Body of pancreas (tissue), 4 donors: ENCODE data around the gene SBF2. TPM values are rescaled to one million over a fixed set of nuclear protein-coding genes. Genes with fewer than 3 reads are reported as not detected.
A peak's percentile ranks its signal among the peaks of the same experiment; 100 is the strongest.

ENCODE experiments used
- ATAC-seq: fragments of 150-250 bp; one replicate; pipeline ENCODE4 v1.9.1; 2016
- DNase-seq, 4 donors: peaks; one replicate each; pipeline ENCODE4 v3.0.0-alpha.2; 2019
- H3K27ac ChIP-seq, 4 donors: fragments of 200-600 bp; sonication (generic); 1 replicate in 3 of 4; 2 replicates in 1 of 4; pipeline versions ENCODE4 v1.5.1 to v1.6.1; 2016 to 2019; ENCODE audit warnings: mild to moderate bottlenecking in 1 of 4, mixed read lengths in 1 of 4, moderate library complexity in 1 of 4
- H3K27me3 ChIP-seq, 2 donors: fragments of 200-600 bp; sonication (generic); one replicate each; pipeline ENCODE4 v1.6.0; 2016; ENCODE audit warnings: mild to moderate bottlenecking in 1 of 2
- H3K36me3 ChIP-seq, 2 donors: fragments of 200-600 bp; sonication (generic); replicated peaks in 1 of 2; 2 replicates each; pipeline ENCODE4 v1.5.1; 2016; ENCODE audit warnings: low read depth in 2 of 2; ENCODE audit not compliant: insufficient read depth in 1 of 2
- H3K4me1 ChIP-seq: fragments of 200-600 bp; sonication (generic); one replicate; pipeline ENCODE4 v1.6.0; 2016
- H3K4me3 ChIP-seq, 2 donors: fragments of 200-600 bp; sonication (generic); 1 replicate in 1 of 2; 2 replicates in 1 of 2; pipeline ENCODE4 v1.5.1; 2016 to 2019
- H3K9me3 ChIP-seq, 3 donors: fragments of 200-600 bp; sonication (generic); 1 replicate in 2 of 3; 2 replicates in 1 of 3; pipeline ENCODE4 v1.5.1; 2016
- POLR2A ChIP-seq, 3 donors: fragments of 450-650 bp; IDR thresholded peaks; one replicate each; pipeline ENCODE4 v1.6.1; 2016; ENCODE audit warnings: antibody characterized with exemption in 3 of 3, mild to moderate bottlenecking in 2 of 3
- WGBS, 2 donors: methylation state at CpG; one replicate each; pipeline ENCODE4 v1.1.5; 2017; 5-methylcytosine and 5-hydroxymethylcytosine counted together
- intact Hi-C: fragments of 100-400 bp; cut with DNase I; formaldehyde crosslinking; loops from one replicate; pipeline ENCODE4 v1.15.1; 2023
- total RNA-seq, 2 donors: library from RNA; depleted of rRNA; stranded (reverse); fragments of >200 nt; gene quantifications; one replicate each; pipeline ENCODE4 v1.1.0, GENCODE V29; 2016
- TF ChIP-seq, protein P1 (sequence below), 7 experiments: fragments of 450-650 bp in 4 of 7; fragments of 200-600 bp in 3 of 7; sonication (generic) in 3 of 7; IDR thresholded peaks; one replicate each; pipeline ENCODE4 v1.5.1; 2016 to 2019; ENCODE audit warnings: antibody characterized with exemption in 7 of 7

SBF2 gene
- total RNA-seq, 2 donors from 2014 or later = 23.6 to 38.9 TPM

DNA sequence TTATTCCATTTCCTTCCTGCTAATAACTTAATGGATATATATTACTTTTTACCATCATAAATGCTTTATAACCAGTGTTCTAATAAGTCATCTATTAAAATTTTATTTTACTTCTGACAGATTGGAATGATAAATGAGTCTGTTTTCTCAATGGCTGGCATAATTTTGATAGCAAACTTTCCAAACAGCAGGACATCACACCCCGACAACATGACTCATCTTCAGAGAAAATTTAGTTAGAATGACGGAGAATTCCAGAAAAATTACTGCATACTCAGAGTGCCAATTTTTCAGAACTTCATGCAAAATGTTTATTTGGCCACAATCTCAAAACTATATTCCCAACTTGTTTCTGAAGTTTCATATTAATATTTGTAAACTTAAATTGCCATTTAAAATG lies 455.8 kb downstream of the SBF2 start:
- DNase-seq = no peak

GRCh38 chr11:9834291-9834690 lies 459.7 kb downstream of the SBF2 start:
- 69 to 90% methylated on average over 3 of the region's 3 CpGs for WGBS, 2 donors
- Histone ChIP-seq H3K27ac (peak overlapping the region in 1 of 4 donors; percentile 51), H3K27me3 (no peaks in the 10 kb centered on the region), H3K4me1 (peaks cover 6% of the 10 kb centered on the region), H3K36me3 (no peaks in the 10 kb centered on the region), H3K4me3 (no peak overlapping the region), H3K9me3 (no peaks in the 10 kb centered on the region)
- ATAC-seq (peak; percentile 71), DNase-seq (no peak)
- intact Hi-C loops = no loop called here
- TF ChIP-seq, protein P1, sequence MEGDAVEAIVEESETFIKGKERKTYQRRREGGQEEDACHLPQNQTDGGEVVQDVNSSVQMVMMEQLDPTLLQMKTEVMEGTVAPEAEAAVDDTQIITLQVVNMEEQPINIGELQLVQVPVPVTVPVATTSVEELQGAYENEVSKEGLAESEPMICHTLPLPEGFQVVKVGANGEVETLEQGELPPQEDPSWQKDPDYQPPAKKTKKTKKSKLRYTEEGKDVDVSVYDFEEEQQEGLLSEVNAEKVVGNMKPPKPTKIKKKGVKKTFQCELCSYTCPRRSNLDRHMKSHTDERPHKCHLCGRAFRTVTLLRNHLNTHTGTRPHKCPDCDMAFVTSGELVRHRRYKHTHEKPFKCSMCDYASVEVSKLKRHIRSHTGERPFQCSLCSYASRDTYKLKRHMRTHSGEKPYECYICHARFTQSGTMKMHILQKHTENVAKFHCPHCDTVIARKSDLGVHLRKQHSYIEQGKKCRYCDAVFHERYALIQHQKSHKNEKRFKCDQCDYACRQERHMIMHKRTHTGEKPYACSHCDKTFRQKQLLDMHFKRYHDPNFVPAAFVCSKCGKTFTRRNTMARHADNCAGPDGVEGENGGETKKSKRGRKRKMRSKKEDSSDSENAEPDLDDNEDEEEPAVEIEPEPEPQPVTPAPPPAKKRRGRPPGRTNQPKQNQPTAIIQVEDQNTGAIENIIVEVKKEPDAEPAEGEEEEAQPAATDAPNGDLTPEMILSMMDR (IDR thresholded peaks at IDR 0.05) = no peak
- no peak for TF ChIP-seq POLR2A (IDR thresholded peaks at IDR 0.05)

More for the DNA sequence above, 455.8 kb downstream of the SBF2 start:
- H3K27ac ChIP-seq = no peak overlapping the region
- H3K9me3 ChIP-seq = no peaks in the 10 kb centered on the region
- 60 to 72% methylated on average over 2 of the region's 2 CpGs for WGBS, 2 donors
- H3K4me3 ChIP-seq = no peak overlapping the region
- no peaks in the 10 kb centered on the region for H3K36me3 ChIP-seq
- no peak for ATAC-seq
- TF ChIP-seq, protein P1 (IDR thresholded peaks at IDR 0.05) = no peak
- TF ChIP-seq POLR2A (IDR thresholded peaks at IDR 0.05) = no peak
- intact Hi-C loops = no loop called here
- peaks cover 6% of the 10 kb centered on the region for H3K4me1 ChIP-seq
- no peaks in the 10 kb centered on the region for H3K27me3 ChIP-seq

DNA sequence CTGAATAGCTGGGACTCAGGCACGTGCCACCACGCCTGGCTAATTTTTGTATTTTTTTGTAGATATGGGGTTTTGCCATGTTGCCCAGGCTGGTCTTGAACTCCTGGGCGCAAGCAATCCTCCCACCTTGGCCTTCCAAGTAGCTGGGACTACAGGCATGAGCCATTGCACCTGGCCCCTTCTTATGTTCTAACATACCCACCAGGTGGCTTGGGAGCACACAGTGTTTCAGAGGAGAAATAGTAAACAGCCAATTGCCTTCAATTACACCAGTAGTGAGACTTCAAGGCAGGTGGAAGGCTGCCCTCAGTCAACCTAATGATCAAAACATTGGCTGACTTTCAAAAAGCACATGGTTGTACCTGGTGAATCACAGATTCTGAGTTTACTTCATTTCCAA lies 462.9 kb downstream of the SBF2 start:
- Histone ChIP-seq H3K4me1 (peaks cover 13% of the 10 kb centered on the region), H3K4me3 (no peak overlapping the region), H3K27ac (no peak overlapping the region), H3K9me3 (no peaks in the 10 kb centered on the region), H3K36me3 (no peaks in the 10 kb centered on the region), H3K27me3 (no peaks in the 10 kb centered on the region)
- WGBS, 2 donors = 89 to 100% methylated on average over 2 to 3 of the region's 3 CpGs
- ATAC-seq (no peak), DNase-seq (no peak)
- intact Hi-C loops = no loop called here
- TF ChIP-seq, protein P1 (IDR thresholded peaks at IDR 0.05) = no peak
- TF ChIP-seq POLR2A (IDR thresholded peaks at IDR 0.05) = no peak

GRCh38 chr11:9827708-9828107 lies 466.3 kb downstream of the SBF2 start:
- no peak for ATAC-seq
- no peaks in the 10 kb centered on the region for H3K36me3 ChIP-seq
- no peak overlapping the region for H3K27ac ChIP-seq
- H3K27me3 ChIP-seq = no peaks in the 10 kb centered on the region
- WGBS, 2 donors = 75 to 79% methylated on average over 1 of the region's 1 CpG
- no peaks in the 10 kb centered on the region for H3K9me3 ChIP-seq
- intact Hi-C loops = no loop called here
- DNase-seq = no peak
- H3K4me1 ChIP-seq = peaks cover 8% of the 10 kb centered on the region
- no peak overlapping the region for H3K4me3 ChIP-seq
- TF ChIP-seq, protein P1 (IDR thresholded peaks at IDR 0.05) = no peak
- no peak for TF ChIP-seq POLR2A (IDR thresholded peaks at IDR 0.05)

- no peak overlapping the region for H3K27ac ChIP-seq
- intact Hi-C loops = no loop called here
- no peaks in the 10 kb centered on the region for H3K9me3 ChIP-seq
- no peak overlapping the region for H3K4me3 ChIP-seq
- ATAC-seq = no peak
- WGBS, 2 donors = 84 to 89% methylated on average over 1 of the region's 1 CpG
- H3K4me1 ChIP-seq = peaks cover 8% of the 10 kb centered on the region
- TF ChIP-seq POLR2A (IDR thresholded peaks at IDR 0.05) = no peak
- TF ChIP-seq, protein P1 (IDR thresholded peaks at IDR 0.05) = no peak
- no peak for DNase-seq
- H3K27me3 ChIP-seq = no peaks in the 10 kb centered on the region
- H3K36me3 ChIP-seq = no peaks in the 10 kb centered on the region
Measured at GRCh38 chr11:9826390-9826789, 467.6 kb downstream of the SBF2 start.
